A673 (cell line): ENCODE data around the gene PCP4.

Source experiments
- EZH2 ChIP-seq: fragments of 200-600 bp; sonication (generic); IDR thresholded peaks from 2 replicates; pipeline ENCODE4 v1.6.1; 2017; ENCODE audit warnings: borderline replicate concordance, low read depth, mild to moderate bottlenecking, mixed read lengths, antibody characterized with exemption, low read length; ENCODE audit not compliant: poor library complexity, severe bottlenecking
- TF ChIP-seq, protein P1 (sequence below): fragments of 300-800, 200-600 bp; sonication (generic); conservative IDR thresholded peaks from 2 replicates; pipeline ENCODE4 v1.5.1; 2017; ENCODE audit warnings: low read depth, mild to moderate bottlenecking, antibody characterized with exemption, low read length, moderate library complexity, mixed read lengths

DNA sequence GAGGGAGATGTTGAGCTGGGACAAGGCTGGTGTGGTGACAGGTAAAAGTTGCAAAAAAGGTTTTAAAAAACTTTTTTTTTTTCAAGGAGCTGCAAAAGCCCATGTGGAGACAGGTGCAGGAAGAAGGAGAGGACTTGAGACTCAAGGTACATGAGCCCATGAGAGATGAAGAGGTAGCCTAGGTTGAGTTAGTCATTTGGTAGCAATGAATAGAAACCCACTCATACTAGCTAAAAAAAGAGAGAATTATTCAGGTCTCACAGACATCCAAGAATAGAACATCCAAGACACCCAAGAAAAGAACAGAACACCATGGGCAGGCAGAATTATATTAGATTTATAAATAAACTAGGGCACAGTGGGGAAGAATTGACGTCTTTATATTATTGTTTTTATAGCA is 65.1 kb downstream of the PCP4 start:
- TF ChIP-seq, protein P1, sequence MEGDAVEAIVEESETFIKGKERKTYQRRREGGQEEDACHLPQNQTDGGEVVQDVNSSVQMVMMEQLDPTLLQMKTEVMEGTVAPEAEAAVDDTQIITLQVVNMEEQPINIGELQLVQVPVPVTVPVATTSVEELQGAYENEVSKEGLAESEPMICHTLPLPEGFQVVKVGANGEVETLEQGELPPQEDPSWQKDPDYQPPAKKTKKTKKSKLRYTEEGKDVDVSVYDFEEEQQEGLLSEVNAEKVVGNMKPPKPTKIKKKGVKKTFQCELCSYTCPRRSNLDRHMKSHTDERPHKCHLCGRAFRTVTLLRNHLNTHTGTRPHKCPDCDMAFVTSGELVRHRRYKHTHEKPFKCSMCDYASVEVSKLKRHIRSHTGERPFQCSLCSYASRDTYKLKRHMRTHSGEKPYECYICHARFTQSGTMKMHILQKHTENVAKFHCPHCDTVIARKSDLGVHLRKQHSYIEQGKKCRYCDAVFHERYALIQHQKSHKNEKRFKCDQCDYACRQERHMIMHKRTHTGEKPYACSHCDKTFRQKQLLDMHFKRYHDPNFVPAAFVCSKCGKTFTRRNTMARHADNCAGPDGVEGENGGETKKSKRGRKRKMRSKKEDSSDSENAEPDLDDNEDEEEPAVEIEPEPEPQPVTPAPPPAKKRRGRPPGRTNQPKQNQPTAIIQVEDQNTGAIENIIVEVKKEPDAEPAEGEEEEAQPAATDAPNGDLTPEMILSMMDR, result no peak
- no peak for TF ChIP-seq EZH2
